HG02678 (cell line): Measurements from ENCODE around the gene MARK2.

Experiments used
- ATAC-seq: cut with Tn5 transposase; IDR thresholded peaks from one replicate; pipeline ENCODE4 v1.9.1; 2021; ENCODE audit warnings: mild to moderate bottlenecking, moderate library complexity; ENCODE audit not compliant: unreplicated experiment

The MARK2 gene

DNA sequence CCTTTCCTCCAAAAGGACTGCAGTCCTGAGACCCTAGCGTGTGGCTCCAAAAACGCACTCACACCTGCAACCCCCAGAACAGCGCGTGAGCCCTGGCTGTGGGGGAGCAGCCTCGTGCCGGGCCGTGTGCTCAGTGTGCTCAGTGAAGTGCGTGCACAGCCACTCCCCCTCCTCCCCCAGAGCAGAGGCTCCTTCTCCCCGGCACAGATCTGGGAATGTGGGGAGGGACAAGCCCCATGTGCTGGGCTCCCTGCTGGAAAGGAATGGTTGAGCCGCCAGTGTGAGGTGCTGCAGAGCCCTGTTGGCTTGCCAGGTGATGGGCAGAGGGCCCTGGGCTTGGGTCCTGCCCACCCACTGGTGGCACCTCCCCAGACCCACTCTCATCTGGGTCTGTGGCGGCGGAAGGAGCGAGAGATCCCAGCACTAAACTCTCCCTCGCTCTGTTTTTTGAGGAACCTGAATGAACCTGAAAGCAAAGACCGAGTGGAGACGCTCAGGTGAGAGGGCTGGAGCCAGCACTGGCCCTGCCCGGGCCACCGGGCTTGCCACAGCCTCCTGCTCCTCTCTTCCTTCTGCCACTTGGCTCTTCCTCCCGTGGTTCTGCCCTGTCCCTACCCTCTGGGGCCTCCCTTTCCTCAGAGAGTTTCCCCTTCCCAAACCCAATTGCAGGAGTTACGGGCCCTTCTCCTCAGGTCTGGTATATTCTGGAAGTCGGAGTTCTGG lies 69.1 kb downstream of the MARK2 start:
- ATAC-seq, result no peak

DNA sequence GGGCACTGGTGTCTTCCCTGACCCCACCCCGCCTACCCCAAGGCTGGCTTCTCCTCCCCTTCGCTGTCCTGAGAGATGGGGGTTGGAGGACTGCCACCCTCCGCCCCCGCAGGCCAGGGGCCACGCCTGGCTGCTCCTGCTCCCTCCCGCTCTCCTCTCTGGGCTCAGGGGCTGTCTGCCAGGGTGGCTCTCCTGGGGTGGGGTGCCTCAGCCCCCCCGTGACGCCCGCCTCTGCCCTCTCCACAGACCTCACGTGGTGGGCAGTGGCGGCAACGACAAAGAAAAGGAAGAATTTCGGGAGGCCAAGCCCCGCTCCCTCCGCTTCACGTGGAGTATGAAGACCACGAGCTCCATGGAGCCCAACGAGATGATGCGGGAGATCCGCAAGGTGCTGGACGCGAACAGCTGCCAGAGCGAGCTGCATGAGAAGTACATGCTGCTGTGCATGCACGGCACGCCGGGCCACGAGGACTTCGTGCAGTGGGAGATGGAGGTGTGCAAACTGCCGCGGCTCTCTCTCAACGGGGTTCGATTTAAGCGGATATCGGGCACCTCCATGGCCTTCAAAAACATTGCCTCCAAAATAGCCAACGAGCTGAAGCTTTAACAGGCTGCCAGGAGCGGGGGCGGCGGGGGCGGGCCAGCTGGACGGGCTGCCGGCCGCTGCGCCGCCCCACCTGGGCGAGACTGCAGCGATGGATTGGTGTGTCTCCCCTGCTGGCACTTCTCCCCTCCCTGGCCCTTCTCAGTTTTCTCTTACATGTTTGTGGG lies 69.9 kb downstream of the MARK2 start:
- ATAC-seq, result no peak

DNA sequence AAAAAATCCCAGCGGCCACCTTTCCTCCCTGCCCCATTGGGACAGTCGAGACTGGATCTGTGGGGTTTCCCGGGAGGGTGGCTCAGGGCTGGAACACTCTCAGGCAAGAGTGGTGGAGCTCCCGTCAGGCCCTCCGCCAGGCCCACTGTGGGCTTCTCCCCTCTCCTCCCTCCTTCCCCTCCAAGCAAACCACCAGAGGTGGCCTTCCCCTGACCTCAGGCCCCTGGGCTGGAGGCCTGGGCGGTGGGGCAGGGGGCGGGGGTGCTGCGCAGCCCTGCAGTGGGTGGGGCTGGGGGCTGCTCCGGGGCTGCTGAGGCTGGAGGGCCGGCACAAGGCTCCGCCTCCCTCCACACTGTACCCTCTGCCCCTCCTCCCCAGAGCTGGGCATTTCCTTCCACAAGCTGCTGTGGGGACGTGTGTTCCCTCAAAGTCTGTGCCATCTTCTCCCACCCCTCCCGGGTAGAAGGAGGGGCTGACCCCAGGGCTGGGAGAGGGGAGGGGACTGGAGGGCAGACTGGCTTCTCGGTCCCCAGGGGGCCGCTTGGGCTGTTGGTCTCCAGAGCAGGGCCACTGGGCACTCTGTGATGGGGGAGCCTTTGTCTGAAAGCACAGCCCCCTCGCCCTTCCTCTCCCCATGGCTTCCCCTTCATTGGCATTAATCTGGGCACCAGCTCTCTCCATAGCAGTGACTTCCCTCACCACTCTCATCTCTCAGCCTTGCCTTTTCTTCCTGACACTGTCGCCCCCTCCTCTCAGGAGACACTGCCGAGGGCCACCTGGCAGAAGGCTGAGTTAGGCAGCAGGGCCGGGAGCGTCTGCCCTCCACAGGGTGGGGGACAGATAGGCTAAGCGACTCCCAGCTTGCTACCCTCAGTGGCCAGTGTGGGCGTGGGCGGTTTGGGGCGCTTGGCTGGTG lies 70.9 kb downstream of the MARK2 start:
- ATAC-seq, result no peak

DNA sequence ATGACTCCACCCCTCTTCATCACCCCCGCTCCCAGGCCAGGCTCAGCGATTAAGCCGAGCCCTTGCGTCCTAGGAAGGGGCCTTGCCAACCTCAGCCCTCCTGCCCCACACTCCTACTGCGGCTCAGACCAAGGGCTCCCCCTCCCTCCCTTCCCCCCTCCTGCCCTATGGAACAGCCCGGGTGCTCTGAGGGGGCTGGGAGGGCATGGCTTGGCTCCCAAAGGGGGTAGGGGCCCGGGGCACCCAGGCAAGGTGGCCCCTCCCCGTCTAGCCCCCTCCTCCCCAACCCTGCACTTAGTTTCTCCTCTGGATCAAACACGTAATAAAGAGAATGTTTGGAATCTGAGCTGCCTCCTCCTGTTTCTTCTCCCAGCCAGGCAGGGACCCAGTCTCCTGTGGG lies 71.8 kb downstream of the MARK2 start:
- no peak for ATAC-seq

DNA sequence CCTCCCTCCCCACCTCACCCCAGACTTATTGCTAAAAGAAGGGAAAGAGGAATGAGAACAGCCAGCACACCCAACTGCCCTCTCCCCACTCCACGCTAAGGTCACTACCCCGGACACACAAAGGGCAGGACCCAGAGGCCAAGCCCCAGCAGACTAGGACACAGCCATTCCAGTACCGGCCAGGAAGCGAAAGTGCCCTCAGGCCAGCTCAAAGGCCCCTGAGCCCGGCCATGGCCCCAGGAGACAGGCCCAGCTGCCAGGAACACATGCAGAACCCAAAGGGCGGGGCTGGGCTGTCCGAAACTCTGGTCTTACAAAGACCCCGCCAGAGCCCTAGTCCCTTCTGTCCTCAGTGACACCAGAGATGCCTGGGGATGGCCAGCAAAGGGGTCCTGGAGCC lies 72.5 kb downstream of the MARK2 start:
- ATAC-seq, result no peak

DNA sequence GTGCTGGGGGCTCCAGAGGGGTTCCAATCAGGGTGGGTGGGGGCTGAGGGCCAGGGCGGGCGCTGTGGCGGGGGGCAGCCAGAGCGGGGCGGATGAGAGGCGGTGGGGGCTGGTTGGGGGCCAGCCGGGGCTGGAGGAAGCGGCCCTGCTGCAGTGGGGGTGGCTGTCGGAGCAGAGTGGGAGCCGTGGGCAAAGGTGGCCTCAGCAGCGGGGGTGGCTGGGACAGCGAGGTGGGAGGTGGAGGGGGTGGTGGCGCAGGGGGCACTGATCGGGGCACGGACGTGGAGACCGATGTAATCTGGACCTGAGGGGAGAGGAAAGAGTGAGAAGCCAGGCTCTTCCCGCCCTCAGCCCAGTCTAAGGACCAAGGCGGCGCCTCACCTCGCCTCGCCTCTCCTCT lies 73.0 kb downstream of the MARK2 start:
- no peak for ATAC-seq

DNA sequence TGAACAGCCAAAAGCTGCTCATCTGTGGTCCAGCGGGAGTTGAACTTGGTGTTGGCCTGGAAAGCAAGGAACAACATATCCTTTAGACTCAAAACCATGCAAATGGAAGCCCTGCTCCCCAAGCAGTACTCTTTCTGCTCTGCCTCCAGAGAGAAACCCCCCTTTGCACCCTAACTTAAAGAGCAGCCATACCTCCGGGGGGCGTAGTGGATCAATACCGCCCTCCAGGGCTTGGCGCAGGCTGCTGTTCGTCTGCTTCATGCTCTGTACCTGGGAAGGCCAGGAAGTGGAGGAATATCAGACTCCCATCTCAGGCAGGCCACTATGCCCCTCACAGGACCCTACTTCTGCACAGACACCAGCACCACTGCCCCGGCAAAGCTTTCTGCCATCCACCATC lies 73.8 kb downstream of the MARK2 start:
- no peak for ATAC-seq

DNA sequence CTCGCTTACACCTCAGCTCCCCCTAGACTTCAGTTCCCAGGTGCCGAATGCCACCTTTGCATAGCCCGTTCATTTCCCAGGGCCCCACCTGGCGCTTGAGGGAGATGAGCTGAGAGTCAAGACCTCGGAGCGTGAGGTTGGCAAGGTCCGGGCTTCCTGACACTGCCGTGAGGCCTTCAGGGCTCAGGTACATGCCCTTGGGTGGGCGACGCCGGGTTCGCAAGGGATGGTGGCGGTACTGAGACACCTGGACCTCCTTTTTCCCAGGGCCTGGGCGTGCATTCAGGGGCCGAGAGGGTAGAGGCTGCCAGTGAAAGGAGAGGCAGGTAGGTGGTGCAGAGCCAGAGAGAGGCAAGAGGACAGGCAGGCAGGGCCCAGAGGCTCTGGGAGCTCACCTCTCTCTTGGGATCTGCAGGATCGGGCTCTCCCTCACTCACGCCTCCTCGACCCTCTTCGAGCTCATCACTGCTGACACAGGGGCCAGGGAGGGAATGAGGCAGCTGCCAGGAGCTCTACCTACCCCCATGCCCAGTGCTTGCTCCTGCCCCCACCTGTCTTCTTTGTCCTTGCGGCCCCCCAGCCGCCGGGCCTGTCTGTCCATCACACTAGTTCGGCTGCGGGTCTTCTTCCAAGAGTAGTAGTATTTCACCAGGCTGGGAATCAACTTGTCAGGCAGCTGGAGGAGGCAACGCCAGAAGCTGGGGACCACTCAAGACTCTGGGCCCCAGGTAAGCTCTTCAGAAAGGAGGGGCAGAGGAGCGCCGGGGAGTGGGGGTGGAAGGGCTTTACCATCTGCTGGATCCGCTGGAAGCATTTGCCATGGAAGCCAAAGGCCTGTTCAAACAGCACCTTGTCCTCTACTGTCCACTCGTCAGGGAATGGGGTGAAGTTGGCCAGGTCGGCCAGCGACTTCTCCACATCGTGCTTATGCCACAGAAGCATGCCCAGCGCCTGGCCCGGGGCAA lies 75.2 kb downstream of the MARK2 start:
- no peak for ATAC-seq

DNA sequence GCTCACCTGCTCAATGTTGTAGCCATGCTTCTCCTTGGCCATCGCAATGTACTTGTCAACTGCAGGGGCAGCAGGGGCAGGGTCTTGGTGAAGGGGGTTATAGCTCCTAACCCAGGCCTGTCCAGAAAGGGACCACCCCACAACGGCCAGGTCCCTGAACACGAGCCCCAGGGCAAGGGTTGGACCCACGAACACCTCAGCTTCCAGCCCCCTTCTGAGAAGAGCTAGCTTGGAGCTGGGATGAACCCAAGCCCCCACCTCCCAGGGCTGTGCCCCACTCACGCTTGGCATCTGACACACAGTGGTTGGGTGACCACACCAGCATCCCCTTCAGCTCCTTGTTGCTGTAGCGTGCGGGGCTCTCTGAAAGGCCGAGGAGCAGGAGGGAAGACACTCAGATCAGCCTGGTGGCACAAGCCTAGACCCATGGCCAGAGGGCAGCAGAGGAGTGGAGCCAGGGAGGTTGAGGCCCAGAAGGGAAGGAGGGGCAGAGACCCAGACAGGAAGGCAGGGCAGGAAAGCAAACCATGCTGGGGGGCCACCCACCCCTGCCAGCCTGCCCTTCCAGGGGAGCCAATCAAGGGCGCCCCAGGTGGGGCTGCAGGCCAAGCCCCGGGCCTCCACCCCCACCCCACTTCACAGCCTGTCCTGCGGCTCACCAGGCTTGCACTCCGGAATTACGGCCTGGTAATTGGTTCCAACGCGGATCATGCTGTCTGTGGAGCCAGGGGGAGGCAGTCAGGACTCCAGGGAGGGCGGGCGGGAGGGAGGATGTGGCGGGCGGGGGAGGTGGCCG lies 76.2 kb downstream of the MARK2 start:
- no peak for ATAC-seq

DNA sequence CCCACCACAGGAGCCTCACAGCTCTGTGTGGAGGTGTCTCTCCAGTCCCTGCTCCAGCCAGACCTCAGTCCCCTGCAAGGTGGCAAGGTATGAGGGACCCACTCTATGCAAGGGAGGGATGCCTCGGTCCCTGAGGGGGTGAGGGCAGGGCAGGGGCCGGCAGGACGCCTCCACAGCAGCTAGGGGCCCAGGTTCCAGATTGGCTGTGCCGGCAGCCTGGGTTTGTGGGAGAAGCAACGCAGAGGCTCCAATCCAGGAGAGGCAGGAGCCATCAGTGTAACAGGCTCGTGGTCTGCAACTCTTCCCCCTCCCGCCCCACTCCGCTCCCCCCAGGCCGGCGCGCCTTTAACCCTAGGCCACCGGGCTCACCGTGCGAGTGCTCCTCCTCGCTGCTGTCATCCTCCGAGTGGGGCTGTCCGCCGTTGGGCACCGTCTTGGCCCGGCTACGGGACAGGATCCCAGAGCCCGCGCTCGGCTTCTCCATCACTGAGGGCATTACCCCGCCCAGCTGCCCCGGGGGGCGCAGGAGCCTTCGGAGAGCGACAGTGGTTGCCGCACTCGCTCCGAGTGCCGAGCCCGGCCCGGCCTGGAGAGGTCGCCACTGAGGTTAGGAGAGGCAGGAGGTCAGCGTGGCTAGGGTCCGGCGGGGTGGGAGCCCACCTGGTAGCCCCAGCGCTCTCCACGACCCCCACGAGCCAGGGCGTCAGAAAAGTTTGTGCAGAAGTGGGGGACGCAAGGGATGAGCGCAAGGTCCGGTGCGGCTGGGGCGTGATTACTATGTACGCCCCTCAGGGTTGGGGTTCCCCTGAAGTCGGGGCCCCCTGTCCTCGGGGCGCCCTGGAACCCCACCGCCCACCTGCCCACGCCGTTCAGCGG lies 77.3 kb downstream of the MARK2 start:
- no peak for ATAC-seq

DNA sequence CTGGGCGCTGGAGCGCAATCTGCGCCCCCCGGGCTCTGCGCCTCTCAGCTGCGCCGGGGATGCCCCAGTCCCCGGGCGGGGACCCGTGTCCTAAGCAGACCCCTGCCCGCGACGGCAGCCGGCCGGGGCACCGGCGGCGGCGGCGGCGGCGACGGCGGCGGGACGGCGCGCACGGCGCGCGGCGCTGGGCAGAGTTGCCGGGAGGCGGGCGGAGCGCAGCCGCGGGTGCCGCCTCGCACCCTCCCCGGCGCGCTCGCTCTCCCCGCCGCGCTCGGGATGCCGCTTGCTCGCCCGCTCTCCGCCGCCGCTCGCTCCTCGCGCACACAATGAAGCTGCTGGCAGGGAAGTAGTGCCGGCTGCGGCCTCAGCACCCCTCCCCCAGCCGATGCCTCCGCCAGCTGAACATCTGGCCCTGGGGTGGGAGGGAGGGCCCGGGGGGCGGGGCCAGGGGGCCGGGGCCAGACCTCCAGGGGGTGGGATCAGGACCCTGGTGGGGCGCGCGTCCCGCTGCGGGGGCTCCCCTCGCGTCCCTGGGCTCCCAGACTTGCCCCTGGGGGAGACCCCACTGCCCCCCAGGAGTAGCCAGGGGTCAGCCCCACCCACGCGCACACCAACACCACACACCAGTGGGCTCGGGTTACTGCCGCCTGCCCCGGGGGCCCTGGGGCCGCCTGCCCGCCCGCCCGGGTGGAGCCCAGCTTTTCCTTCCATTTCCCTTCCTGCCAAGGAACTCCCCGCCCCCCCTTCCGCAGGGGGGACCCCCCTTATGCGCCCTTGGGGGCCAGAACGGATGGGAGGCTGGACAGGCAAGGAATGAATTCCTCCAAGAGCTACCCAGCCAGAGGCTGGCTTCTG lies 78.2 kb downstream of the MARK2 start, which contains the start of gene RCOR2:
Gene RCOR2 (minus strand): TSS at position 328 of the 855 bp plus-strand sequence. CDS start 708 bp downstream, outside the sequence.
- ATAC-seq, result peak; percentile 62

DNA sequence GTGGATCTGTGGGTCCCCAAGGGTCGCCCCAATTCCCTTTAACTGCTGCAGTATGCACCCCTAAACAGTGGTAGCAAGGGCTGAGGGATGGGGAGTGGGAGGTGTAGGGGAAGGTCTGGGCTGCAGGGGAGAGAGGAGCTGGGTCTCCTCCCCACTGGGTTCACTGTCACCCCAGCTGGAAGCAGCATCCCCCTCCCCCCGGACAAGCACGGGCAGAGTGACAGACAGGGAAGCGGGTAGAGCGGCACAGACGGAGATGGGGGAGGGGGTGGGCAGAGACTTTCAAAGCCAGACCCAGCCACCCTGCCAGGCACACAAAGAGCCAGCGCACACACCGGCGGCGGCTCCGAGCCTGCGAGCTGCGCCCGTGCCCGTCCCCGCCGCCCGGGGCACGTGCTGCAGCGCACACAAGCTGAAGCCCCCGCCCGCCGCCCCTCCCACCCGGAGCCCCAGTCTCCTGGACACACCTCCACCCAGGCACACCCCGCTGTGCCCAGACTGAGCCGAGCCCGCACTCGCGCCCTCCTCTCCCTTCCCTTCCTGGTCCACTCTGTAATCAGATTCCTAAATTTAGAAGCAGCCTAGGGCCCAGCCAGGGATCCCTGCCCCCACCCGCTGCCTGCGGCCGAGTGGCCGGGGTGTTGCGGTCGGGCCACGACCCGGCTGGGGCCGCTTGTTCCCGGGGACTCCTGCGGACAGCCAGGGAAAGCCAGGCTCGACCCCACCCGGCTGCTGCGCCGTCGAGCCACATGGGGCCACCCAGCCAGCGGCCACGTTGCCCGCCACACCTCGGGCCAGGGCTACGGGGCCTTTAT lies 79.0 kb downstream of the MARK2 start:
- no peak for ATAC-seq

DNA sequence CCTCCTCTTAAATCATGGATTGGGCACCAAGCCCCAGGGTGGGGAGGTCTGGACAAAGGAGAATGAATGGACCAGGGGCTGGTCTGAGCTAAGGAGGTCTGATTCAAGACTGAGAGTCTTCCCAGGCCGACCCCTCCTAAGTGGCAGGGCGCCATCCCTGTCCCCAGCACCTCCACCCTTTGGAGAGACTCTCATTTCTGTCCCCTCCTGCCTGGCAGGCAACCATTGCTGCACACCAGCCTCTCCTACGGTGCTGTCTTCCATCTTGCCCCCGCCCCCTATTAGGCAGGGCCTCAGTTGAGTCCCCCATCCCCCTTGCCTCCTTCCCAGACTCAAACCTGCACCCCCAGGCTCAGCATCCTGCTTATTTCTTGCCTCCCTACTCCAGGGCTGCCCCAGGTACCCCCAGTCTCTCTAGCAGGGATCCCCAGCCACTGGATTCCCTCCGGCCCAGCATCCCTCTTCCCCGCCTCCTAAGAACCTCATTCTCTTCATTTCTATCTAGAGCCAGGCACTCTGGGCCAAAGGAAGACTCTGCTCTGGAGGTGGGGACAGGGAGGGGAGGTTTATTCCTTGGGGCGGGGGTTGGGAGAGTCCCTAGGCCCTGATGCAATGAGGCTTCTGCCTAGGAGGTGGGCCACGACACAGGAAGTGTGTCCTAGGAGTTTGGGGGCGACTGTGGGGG lies 79.7 kb downstream of the MARK2 start:
- no peak for ATAC-seq

DNA sequence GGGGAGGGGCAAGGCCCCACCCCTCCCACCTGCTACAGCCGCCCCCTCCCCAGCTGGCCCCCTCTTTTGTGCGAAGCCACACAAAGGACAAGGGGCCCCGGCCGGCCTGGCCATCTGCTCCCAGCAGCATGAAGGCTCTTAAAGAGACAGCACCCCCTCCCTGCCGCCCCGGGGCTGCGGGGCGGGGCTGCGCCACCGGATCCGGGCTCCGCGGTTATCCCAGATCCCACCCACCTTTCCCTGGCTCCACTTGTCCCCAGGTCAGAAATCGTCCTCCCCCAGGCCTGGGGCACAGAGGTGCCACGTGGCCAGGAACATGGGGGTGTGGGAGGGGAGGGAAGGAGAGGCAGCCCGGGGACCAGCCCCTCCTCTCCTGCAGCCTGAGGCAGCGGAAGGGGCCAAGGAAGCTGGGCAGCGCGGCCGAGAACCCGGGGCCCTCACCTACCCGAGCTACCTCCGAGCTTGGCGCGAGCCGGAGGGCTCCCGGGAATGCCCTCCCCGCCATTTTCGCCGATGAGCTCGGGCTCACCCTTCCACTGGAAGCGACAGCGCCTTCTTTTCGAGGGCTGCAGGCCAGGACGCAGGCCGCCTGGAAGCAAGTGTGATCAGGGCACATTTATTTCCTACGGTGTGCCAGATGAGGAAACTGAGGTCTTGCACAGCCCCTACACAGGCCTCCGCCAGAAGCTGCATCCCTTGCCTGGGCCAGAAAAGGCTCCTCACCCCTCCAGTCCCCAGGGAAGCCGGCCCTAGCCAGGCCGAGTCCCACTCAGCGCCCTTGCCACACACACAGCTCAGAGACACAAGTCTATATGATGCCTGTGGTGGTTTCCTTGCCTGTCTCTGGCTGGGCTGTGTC lies 80.6 kb downstream of the MARK2 start:
- no peak for ATAC-seq
